ENCODE results near the gene CAPN10.
A peak's percentile ranks its signal among the peaks of the same experiment; 100 is the strongest.

The CAPN10 gene

DNA sequence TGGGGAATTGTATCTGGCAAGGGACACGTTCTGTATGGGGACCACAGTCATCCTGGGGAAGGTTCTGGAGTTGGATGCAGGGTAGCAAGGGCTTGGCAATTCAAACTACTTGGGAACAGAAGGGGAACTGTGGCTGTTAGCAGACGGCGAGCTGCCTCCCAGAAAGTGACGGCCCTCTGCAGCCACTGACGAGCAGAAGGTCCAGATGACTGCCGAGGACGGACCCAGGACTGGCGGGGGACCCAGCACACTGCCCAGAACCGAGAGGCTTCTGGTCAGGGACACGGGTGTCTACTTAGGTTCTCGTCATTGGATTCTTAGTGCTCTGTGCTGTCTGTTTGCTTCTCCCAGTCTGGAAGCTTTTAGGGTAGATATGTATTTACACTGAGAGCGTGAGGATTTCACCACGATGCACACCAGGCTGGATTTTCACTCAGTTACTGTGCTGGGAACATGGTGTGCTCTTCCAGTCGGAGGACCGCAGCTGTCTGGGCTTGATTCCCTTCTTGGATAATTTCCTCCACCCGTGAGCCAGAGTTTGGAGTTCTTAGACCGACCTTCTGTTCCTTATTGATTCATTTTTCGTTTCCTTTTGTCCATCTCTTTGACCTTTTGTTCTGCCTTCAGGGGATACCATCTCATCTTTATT is 52.1 kb downstream of the CAPN10 start:
- in situ Hi-C loops (cut with HindIII; ENCODE audit: low pct_ligation_motif_present, low sequenced_read_pairs), result no loop called here
- Histone ChIP-seq H3K4me3 (ENCODE audit: low read depth, low read length) (no peak overlapping the region), H3K27me3 (replicated peaks) (no peaks in the 10 kb centered on the region), H3K36me3 (replicated peaks) (no peaks in the 10 kb centered on the region), H3K27ac (no peak overlapping the region)
- DNase-seq, result no peak
- TF ChIP-seq, protein P1, sequence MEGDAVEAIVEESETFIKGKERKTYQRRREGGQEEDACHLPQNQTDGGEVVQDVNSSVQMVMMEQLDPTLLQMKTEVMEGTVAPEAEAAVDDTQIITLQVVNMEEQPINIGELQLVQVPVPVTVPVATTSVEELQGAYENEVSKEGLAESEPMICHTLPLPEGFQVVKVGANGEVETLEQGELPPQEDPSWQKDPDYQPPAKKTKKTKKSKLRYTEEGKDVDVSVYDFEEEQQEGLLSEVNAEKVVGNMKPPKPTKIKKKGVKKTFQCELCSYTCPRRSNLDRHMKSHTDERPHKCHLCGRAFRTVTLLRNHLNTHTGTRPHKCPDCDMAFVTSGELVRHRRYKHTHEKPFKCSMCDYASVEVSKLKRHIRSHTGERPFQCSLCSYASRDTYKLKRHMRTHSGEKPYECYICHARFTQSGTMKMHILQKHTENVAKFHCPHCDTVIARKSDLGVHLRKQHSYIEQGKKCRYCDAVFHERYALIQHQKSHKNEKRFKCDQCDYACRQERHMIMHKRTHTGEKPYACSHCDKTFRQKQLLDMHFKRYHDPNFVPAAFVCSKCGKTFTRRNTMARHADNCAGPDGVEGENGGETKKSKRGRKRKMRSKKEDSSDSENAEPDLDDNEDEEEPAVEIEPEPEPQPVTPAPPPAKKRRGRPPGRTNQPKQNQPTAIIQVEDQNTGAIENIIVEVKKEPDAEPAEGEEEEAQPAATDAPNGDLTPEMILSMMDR (IDR thresholded peaks at IDR 0.05; ENCODE audit: low read depth, low read length, missing control alignments), result no peak

DNA sequence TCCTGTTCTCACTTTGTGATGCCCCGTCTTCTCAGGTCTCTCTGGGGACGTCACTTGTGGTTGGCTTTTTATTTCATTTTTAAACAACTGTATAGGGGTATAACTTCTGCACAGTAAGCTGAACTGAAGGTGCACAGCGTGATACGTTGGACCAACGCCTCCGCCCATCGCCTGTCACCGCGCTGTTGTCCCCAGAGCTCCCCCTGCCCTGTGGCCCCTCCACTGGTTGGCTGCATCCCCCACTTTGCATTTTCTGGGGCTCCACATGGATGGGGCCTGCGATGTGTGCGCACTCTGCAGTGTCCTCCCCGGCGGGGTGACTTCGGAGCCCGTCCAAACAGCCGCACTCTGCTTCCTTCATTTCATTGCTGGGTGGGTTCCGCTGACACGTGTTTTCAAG is 53.0 kb downstream of the CAPN10 start:
- TF ChIP-seq, protein P1 (IDR thresholded peaks at IDR 0.05; ENCODE audit: low read depth, low read length, missing control alignments), result no peak
- no peaks in the 10 kb centered on the region for H3K36me3 ChIP-seq (replicated peaks)
- H3K27ac ChIP-seq, result no peak overlapping the region
- H3K27me3 ChIP-seq (replicated peaks), result no peaks in the 10 kb centered on the region
- H3K4me3 ChIP-seq (ENCODE audit: low read depth, low read length), result no peak overlapping the region
- DNase-seq, result no peak
- in situ Hi-C loops (cut with HindIII; ENCODE audit: low pct_ligation_motif_present, low sequenced_read_pairs), result no loop called here

DNA sequence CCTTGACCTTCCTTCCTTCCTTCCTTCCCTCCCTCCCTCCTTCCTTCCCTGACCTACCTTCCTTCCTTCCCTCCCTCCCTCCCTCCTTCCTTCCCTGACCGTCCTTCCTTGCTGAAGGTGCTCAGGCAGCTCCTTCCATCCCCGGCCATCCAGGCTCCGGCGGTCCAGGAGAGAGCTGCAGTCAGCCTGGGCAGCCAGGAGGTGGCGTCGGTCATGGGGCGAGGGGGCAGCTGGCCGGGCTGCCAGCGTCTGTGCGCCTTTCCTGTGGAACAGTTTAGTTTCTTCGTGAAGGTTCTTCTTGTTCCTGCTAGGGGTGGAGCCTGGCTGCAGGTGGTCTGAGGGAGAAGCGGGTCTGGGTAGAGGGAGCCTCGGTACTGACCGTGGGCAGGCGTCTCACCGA is 54.4 kb downstream of the CAPN10 start:
- Histone ChIP-seq H3K27ac (no peak overlapping the region), H3K4me3 (ENCODE audit: low read depth, low read length) (no peak overlapping the region), H3K27me3 (replicated peaks) (peaks cover 2% of the 10 kb centered on the region), H3K36me3 (replicated peaks) (no peaks in the 10 kb centered on the region)
- TF ChIP-seq, protein P1 (IDR thresholded peaks at IDR 0.05; ENCODE audit: low read depth, low read length, missing control alignments), result peak; percentile 57
- no peak for DNase-seq
- in situ Hi-C loops (cut with HindIII; ENCODE audit: low pct_ligation_motif_present, low sequenced_read_pairs), result no loop called here

DNA sequence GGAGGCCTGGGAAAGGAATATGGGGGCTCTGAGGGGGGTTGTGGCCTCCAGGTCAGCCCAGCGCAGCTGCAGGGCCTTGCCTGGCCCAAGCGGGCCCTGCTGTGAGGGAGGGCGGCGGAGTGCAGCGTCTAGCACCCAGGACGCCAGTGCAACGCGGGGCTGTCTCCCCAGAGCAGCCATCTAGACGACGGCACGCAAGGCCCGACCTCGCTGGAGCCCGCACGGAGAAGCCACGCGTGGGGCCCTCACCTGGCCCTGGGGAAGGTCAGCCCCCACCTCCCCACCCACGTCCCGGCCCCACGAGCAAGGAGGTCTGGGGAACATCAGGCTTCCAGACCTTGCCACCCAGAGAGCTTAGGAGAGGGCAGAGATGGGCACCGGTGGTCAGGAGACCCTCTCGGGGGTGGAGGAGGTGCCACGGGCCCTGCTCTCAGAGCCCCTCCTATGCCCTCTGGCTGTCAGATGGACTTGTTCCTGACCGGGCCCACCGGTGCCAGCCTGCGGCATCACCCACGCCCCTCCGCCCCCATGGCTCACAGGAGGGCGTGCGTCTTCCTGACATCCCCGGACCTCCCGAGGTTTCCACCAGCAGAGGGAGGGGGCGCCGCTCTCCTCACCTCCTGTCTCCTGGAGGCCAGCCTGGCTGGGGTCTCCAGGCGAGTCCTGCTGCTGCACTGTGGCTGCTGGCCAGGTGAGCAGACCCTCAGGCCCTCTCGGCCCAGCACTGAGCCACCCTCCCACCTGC is 55.7 kb downstream of the CAPN10 start:
- TF ChIP-seq, protein P1 (IDR thresholded peaks at IDR 0.05; ENCODE audit: low read depth, low read length, missing control alignments), result no peak
- in situ Hi-C loops (cut with HindIII; ENCODE audit: low pct_ligation_motif_present, low sequenced_read_pairs), result no loop called here
- Histone ChIP-seq H3K27ac (no peak overlapping the region), H3K4me3 (ENCODE audit: low read depth, low read length) (no peak overlapping the region), H3K27me3 (replicated peaks) (peaks cover 14% of the 10 kb centered on the region), H3K36me3 (replicated peaks) (no peaks in the 10 kb centered on the region)
- DNase-seq, result no peak

DNA sequence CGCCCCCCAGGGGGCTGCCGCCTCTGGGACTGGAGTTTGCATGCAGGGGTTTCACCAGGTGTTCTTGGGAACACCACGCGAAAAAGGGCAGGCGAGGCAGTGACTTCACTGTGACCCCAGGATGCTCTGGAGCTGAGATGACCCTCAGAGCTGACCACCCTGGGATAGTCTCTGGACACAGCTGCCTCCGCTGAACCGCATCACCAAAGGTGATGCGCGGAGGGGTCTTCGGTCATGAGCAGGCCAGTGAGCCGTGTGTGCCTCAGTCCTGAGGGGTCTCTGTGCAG is 56.2 kb downstream of the CAPN10 start:
- in situ Hi-C loops (cut with HindIII; ENCODE audit: low pct_ligation_motif_present, low sequenced_read_pairs), result no loop called here
- Histone ChIP-seq H3K27ac (no peak overlapping the region), H3K4me3 (ENCODE audit: low read depth, low read length) (no peak overlapping the region), H3K36me3 (replicated peaks) (no peaks in the 10 kb centered on the region), H3K27me3 (replicated peaks) (peaks cover 18% of the 10 kb centered on the region)
- TF ChIP-seq, protein P1 (IDR thresholded peaks at IDR 0.05; ENCODE audit: low read depth, low read length, missing control alignments), result no peak
- no peak for DNase-seq
